Measurements from ENCODE around the gene MDK. TPM values are rescaled to one million over a fixed set of nuclear protein-coding genes. Genes with fewer than 3 reads are reported as not detected.

MDK gene
- total and polyA plus RNA-seq, 2 of the 13 experiments (the other 11 are each of a cell fraction or from before 2014, with no cell fraction given) = 312 to 407 TPM

DNA sequence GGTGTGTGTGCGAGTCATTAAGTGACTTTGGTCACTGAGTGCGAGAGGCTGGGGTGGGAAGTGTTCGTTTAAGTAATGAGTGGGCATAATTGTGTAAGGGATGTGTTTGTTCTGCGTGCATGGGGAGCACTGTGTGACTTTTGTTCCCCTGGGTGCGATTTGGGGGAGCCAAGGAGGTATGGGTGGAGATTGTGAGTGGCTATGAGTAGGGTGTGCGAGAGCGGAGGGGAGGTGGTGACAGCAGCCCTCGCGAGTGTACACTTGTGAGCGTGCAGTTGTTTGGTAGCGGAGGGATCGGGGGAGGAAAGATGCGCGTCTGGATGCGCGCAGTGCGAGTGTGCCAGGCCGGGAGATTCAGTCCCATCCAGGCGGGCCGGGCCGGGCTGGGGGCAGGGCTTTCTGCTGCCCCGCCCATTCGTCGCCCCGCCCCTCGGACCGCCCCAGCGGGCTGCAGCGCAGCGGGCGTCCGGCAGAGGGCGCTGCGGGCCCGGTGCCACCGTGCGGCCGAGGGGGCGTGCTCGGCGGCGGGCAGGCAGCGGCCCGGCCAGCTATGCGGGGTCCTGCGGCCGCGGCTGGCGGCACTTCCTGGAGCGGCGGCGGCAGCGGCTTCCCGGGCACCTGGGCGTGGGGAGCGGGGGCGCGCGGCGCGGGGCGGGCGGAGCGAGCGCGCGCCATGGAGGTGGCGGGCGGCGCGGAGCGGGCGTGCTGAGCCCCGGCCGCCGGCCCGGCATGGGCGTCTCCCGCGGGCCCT lies 34.4 kb upstream of the MDK start, which contains the start of gene DGKZ (continued):
- TF ChIP-seq, protein P1, sequence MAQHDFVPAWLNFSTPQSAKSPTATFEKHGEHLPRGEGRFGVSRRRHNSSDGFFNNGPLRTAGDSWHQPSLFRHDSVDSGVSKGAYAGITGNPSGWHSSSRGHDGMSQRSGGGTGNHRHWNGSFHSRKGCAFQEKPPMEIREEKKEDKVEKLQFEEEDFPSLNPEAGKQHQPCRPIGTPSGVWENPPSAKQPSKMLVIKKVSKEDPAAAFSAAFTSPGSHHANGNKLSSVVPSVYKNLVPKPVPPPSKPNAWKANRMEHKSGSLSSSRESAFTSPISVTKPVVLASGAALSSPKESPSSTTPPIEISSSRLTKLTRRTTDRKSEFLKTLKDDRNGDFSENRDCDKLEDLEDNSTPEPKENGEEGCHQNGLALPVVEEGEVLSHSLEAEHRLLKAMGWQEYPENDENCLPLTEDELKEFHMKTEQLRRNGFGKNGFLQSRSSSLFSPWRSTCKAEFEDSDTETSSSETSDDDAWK (CRISPR knock-in tag; IDR thresholded peaks at IDR 0.05) = no peak
- TF ChIP-seq, protein P2, sequence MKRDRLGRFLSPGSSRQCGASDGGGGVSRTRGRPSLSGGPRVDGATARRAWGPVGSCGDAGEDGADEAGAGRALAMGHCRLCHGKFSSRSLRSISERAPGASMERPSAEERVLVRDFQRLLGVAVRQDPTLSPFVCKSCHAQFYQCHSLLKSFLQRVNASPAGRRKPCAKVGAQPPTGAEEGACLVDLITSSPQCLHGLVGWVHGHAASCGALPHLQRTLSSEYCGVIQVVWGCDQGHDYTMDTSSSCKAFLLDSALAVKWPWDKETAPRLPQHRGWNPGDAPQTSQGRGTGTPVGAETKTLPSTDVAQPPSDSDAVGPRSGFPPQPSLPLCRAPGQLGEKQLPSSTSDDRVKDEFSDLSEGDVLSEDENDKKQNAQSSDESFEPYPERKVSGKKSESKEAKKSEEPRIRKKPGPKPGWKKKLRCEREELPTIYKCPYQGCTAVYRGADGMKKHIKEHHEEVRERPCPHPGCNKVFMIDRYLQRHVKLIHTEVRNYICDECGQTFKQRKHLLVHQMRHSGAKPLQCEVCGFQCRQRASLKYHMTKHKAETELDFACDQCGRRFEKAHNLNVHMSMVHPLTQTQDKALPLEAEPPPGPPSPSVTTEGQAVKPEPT (CRISPR knock-in tag; IDR thresholded peaks at IDR 0.05; ENCODE audit: low read depth) = no peak
- TF ChIP-seq NFKB2 (CRISPR knock-in tag; IDR thresholded peaks at IDR 0.05; ENCODE audit: borderline replicate concordance) (no peak), CEBPB (IDR thresholded peaks at IDR 0.05; ENCODE audit: borderline replicate concordance, low read depth, low read length) (no peak), ERF (CRISPR knock-in tag; IDR thresholded peaks at IDR 0.05) (peak; percentile 16; the same call in 1 of the 2 replicates), SIX1 (CRISPR knock-in tag; IDR thresholded peaks at IDR 0.05; ENCODE audit: borderline replicate concordance) (no peak), TMF1 (CRISPR knock-in tag; IDR thresholded peaks at IDR 0.05; ENCODE audit: low read depth) (0 out of 2 replicates have a peak, but pooled peaks have one; percentile 48), ESRRA (CRISPR knock-in tag; IDR thresholded peaks at IDR 0.05; ENCODE audit: low read depth) (no peak), ZSCAN9 (CRISPR knock-in tag; IDR thresholded peaks at IDR 0.05; ENCODE audit: borderline replicate concordance) (no peak), ZNF768 (CRISPR knock-in tag; IDR thresholded peaks at IDR 0.05) (no peak), PAWR (CRISPR knock-in tag; IDR thresholded peaks at IDR 0.05; ENCODE audit: borderline replicate concordance) (no peak), SETDB1 (CRISPR knock-in tag; IDR thresholded peaks at IDR 0.05; ENCODE audit: borderline replicate concordance) (no peak), KDM2A (CRISPR knock-in tag; IDR thresholded peaks at IDR 0.05; ENCODE audit: borderline replicate concordance, low read depth) (no peak), MBNL3 (CRISPR knock-in tag; conservative IDR thresholded peaks at IDR 0.05) (no peak), RNF2 (conservative IDR thresholded peaks at IDR 0.05; ENCODE audit: low read depth) (no peak), ZFYVE20 (CRISPR knock-in tag; IDR thresholded peaks at IDR 0.05; ENCODE audit: borderline replicate concordance, low read depth) (no peak), RARG (CRISPR knock-in tag; IDR thresholded peaks at IDR 0.05; ENCODE audit: low read depth) (no peak), GABPB1 (CRISPR knock-in tag; IDR thresholded peaks at IDR 0.05) (peak; percentile 63; the same call in 1 of the 2 replicates), ZIK1 (CRISPR knock-in tag; IDR thresholded peaks at IDR 0.05; ENCODE audit: borderline replicate concordance, low read depth) (no peak), FOSL2 (CRISPR knock-in tag; IDR thresholded peaks at IDR 0.05) (no peak), MYNN (CRISPR knock-in tag; IDR thresholded peaks at IDR 0.05; ENCODE audit: low read depth) (no peak), U2AF1 (optimal IDR thresholded peaks at IDR 0.05; ENCODE audit: low read depth, low read length) (no peak)

Data from HepG2 (cell line).